HepG2 (cell line): ENCODE data around the gene LZTR1. TPM values are rescaled to one million over a fixed set of nuclear protein-coding genes. Genes with fewer than 3 reads are reported as not detected.

Experiments
- FOXK2 ChIP-seq: fragments of 450-650 bp; IDR thresholded peaks from 2 replicates; pipeline ENCODE4 v1.6.1; 2016
- GFI1 ChIP-seq: sonication (generic); formaldehyde crosslinking; IDR thresholded peaks from 2 replicates; pipeline ENCODE4 v1.5.0; 2020; ENCODE audit warnings: missing genetic modification reagents, mild to moderate bottlenecking, borderline replicate concordance
- GPN1 ChIP-seq: sonication (generic); formaldehyde crosslinking; IDR thresholded peaks from 2 replicates; pipeline ENCODE4 v1.5.1; 2020; ENCODE audit warnings: missing genetic modification reagents, borderline replicate concordance
- GTF3A ChIP-seq: sonication (generic); formaldehyde crosslinking; conservative IDR thresholded peaks from 2 replicates; pipeline ENCODE4 v1.4.0; 2020; ENCODE audit warnings: mild to moderate bottlenecking, missing genetic modification reagents
- JDP2 ChIP-seq: sonication (generic); formaldehyde crosslinking; IDR thresholded peaks from 2 replicates; pipeline ENCODE4 v1.8.1; 2022; ENCODE audit warnings: missing genetic modification reagents, borderline replicate concordance
- NFYB ChIP-seq: sonication (generic); formaldehyde crosslinking; IDR thresholded peaks from 2 replicates; pipeline ENCODE4 v1.4.0; 2020; ENCODE audit warnings: missing genetic modification reagents
- ZBTB37 ChIP-seq: sonication (generic); formaldehyde crosslinking; IDR thresholded peaks from 2 replicates; pipeline ENCODE4 v1.4.0; 2020; ENCODE audit warnings: mild to moderate bottlenecking, missing genetic modification reagents
- ZFP1 ChIP-seq: IDR thresholded peaks from 2 replicates; pipeline ENCODE4 v1.6.1; 2016
- ZNF230 ChIP-seq: sonication (generic); formaldehyde crosslinking; IDR thresholded peaks from 2 replicates; pipeline ENCODE4 v1.4.0; 2020; ENCODE audit warnings: mild to moderate bottlenecking, missing genetic modification reagents
- ZSCAN30 ChIP-seq: sonication (generic); formaldehyde crosslinking; IDR thresholded peaks from 2 replicates; pipeline ENCODE4 v1.5.0; 2020; ENCODE audit warnings: mild to moderate bottlenecking, missing genetic modification reagents
- polyA plus RNA-seq, 8 experiments: library from polyadenylated mRNA; depleted of rRNA in 3 of 8; stranded (reverse) in 7 of 8; unstranded in 1 of 8; fragments of >200 nt; fragmentation: Illumina TruSeq in 4 of 8; extraction: Trizol in 4 of 8; gene quantifications; 2 replicates each; pipeline versions ENCODE4 v1.2.1 to v1.2.3, GENCODE V29; 2011 to 2016; ENCODE audit warnings: low read depth in 4 of 8, missing spikeins in 1 of 8, mixed read lengths in 1 of 8; ENCODE audit not compliant: insufficient read depth in 1 of 8
- total RNA-seq, 5 experiments: library from RNA; depleted of rRNA; stranded (reverse); fragments of >200 nt; fragmentation: Illumina TruSeq; extraction: Trizol; gene quantifications; 2 replicates each; pipeline ENCODE4 v1.2.3, GENCODE V29; 2016; ENCODE audit warnings: low read depth in 1 of 5
- TF ChIP-seq, protein P1 (sequence below): sonication (generic); formaldehyde crosslinking; IDR thresholded peaks from 2 replicates; pipeline ENCODE4 v1.4.0; 2020; ENCODE audit warnings: mild to moderate bottlenecking, missing genetic modification reagents
- TF ChIP-seq, protein P2 (sequence below), 2 experiments: sonication (generic) in 1 of 2; formaldehyde crosslinking in 1 of 2; IDR thresholded peaks; 2 replicates each; pipeline versions ENCODE4 v1.5.1 to v1.6.1; 2011 to 2020; ENCODE audit warnings: borderline replicate concordance in 1 of 2, low read depth in 1 of 2, low read length in 1 of 2, mild to moderate bottlenecking in 1 of 2, missing genetic modification reagents in 1 of 2, moderate library complexity in 1 of 2
- TF ChIP-seq, protein P3 (sequence below): sonication (generic); formaldehyde crosslinking; conservative IDR thresholded peaks from 2 replicates; pipeline ENCODE4 v1.8.0; 2022; ENCODE audit warnings: low read depth, missing genetic modification reagents

Gene LZTR1
- total and polyA plus RNA-seq, 2 of the 13 experiments (the other 11 are each of a cell fraction or from before 2014, with no cell fraction given) = 21.8 to 22.4 TPM

GRCh38 chr22:20965888-20966855, 15.9 kb upstream of the LZTR1 start (continued):
- TF ChIP-seq, protein P1, sequence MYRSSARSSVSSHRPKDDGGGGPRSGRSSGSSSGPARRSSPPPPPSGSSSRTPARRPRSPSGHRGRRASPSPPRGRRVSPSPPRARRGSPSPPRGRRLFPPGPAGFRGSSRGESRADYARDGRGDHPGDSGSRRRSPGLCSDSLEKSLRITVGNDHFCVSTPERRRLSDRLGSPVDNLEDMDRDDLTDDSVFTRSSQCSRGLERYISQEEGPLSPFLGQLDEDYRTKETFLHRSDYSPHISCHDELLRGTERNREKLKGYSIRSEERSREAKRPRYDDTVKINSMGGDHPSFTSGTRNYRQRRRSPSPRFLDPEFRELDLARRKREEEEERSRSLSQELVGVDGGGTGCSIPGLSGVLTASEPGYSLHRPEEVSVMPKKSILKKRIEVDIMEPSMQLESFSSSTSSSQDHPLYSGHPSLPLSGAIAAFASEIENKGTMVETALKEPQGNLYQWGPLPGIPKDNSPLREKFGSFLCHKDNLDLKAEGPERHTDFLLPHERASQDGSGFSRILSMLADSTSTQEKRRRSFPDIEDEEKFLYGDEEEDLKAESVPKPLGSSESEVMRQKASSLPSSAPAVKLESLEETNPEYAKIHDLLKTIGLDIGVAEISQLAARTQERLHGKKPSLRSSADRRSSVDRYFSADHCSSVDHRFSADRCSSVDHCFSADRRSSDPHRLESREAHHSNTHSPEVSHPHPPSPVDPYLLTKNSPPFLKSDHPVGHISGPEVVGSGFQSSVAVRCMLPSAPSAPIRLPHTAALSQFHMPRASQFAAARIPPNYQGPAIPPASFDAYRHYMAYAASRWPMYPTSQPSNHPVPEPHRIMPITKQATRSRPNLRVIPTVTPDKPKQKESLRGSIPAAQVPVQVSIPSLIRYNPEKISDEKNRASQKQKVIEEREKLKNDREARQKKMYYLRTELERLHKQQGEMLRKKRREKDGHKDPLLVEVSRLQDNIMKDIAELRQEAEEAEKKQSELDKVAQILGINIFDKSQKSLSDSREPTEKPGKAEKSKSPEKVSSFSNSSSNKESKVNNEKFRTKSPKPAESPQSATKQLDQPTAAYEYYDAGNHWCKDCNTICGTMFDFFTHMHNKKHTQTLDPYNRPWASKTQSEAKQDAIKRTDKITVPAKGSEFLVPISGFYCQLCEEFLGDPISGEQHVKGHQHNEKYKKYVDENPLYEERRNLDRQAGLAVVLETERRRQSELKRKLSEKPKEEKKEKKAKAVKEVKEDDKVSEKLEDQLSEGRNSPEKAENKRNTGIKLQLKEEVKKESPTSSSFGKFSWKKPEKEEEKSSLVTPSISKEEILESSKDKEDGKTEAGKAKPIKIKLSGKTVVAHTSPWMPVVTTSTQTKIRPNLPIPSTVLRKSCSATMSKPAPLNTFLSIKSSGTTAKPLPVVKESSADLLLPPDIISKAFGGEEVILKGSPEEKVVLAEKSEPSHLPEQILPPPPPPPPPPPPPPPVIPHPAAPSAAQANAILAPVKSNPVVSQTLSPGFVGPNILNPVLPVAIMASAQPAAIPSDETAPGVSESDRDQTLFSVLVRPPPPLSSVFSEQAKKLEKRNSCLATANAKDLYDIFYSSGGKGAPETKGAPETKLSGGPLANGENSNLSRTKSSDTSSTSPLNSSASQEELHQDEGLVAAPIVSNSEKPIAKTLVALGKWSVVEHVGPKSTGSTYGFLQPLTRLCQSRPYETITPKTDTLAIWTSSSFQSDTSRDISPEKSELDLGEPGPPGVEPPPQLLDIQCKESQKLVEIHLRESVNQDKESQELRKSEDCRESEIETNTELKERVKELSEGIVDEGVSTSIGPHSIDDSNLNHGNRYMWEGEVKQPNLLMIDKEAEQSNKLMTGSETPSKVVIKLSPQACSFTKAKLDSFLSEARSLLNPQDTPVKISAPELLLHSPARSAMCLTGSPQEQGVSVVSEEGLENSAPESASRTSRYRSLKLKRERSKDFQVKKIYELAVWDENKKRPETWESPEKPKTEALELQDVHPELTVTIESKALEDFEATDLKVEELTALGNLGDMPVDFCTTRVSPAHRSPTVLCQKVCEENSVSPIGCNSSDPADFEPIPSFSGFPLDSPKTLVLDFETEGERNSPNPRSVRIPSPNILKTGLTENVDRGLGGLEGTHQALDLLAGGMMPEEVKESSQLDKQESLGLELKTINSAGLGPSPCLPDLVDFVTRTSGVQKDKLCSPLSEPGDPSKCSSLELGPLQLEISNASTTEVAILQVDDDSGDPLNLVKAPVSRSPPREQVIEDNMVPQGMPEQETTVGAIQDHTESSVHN (CRISPR knock-in tag) = no peak
- TF ChIP-seq, protein P2, sequence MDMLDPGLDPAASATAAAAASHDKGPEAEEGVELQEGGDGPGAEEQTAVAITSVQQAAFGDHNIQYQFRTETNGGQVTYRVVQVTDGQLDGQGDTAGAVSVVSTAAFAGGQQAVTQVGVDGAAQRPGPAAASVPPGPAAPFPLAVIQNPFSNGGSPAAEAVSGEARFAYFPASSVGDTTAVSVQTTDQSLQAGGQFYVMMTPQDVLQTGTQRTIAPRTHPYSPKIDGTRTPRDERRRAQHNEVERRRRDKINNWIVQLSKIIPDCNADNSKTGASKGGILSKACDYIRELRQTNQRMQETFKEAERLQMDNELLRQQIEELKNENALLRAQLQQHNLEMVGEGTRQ (IDR thresholded peaks at IDR 0.05; ENCODE audit: low read depth, low read length) = no peak
- TF ChIP-seq, protein P2 (CRISPR knock-in tag; IDR thresholded peaks at IDR 0.05; ENCODE audit: borderline replicate concordance) = no peak
- no peak for TF ChIP-seq FOXK2
- TF ChIP-seq GTF3A (CRISPR knock-in tag) = no peak
- TF ChIP-seq ZNF230 (CRISPR knock-in tag) = no peak
- TF ChIP-seq, protein P3, sequence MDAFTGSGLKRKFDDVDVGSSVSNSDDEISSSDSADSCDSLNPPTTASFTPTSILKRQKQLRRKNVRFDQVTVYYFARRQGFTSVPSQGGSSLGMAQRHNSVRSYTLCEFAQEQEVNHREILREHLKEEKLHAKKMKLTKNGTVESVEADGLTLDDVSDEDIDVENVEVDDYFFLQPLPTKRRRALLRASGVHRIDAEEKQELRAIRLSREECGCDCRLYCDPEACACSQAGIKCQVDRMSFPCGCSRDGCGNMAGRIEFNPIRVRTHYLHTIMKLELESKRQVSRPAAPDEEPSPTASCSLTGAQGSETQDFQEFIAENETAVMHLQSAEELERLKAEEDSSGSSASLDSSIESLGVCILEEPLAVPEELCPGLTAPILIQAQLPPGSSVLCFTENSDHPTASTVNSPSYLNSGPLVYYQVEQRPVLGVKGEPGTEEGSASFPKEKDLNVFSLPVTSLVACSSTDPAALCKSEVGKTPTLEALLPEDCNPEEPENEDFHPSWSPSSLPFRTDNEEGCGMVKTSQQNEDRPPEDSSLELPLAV = no peak
- no peak for TF ChIP-seq JDP2 (CRISPR knock-in tag)
- no peak for TF ChIP-seq ZFP1 (CRISPR knock-in tag)
- no peak for TF ChIP-seq ZSCAN30 (CRISPR knock-in tag)
- TF ChIP-seq NFYB (CRISPR knock-in tag) = no peak
- no peak for TF ChIP-seq GPN1 (CRISPR knock-in tag)
- no peak for TF ChIP-seq GFI1
- TF ChIP-seq ZBTB37 = no peak
